K562 (cell line): ENCODE measurements around the gene SMYD2. TPM values are rescaled to one million over a fixed set of nuclear protein-coding genes. Genes with fewer than 3 reads are reported as not detected.

Source experiments
- ATF4 ChIP-seq: fragments of 450-650 bp; formaldehyde crosslinking; IDR thresholded peaks from 2 replicates; pipeline ENCODE4 v1.4.0; 2022; ENCODE audit warnings: mild to moderate bottlenecking, moderate library complexity
- ATF7 ChIP-seq: fragments of 450-650 bp; IDR thresholded peaks from 2 replicates; pipeline ENCODE4 v1.7.1; 2014; ENCODE audit warnings: mild to moderate bottlenecking, moderate library complexity
- CEBPG ChIP-seq, 3 experiments: fragments of 200-800 bp in 1 of 3; sonication (Bioruptor generic) in 1 of 3; sonication (generic) in 1 of 3; formaldehyde crosslinking in 1 of 3; IDR thresholded peaks in 2 of 3; conservative IDR thresholded peaks in 1 of 3; 2 replicates each; pipeline versions ENCODE4 v1.6.1 to v1.8.0; 2016 to 2022; ENCODE audit warnings: missing compliant biosample characterization in 2 of 3, missing genetic modification characterization in 2 of 3, mild to moderate bottlenecking in 1 of 3, missing genetic modification reagents in 1 of 3
- CTBP1 ChIP-seq: fragments of 450-650 bp; IDR thresholded peaks from 2 replicates; pipeline ENCODE4 v1.6.1; 2016; ENCODE audit warnings: borderline replicate concordance
- GABPB2 ChIP-seq: fragments of 250-450 bp; sonication (Bioruptor Pico); conservative IDR thresholded peaks from 2 replicates; pipeline ENCODE4 v1.5.1; 2021; ENCODE audit warnings: mild to moderate bottlenecking
- GMEB1 ChIP-seq: fragments of 250-450 bp; sonication (Bioruptor Pico); IDR thresholded peaks from 2 replicates; pipeline ENCODE4 v1.4.0; 2020; ENCODE audit warnings: mild to moderate bottlenecking
- GTF2B ChIP-seq: IDR thresholded peaks from 2 replicates; pipeline ENCODE4 v1.6.1; 2011; ENCODE audit not compliant: insufficient read length; ENCODE audit errors: extremely low read depth
- HCFC1 ChIP-seq: IDR thresholded peaks from 2 replicates; pipeline ENCODE4 v1.6.1; 2012; ENCODE audit warnings: low read depth, low read length, improper control_type of control experiment
- RCOR1 ChIP-seq, 2 experiments: IDR thresholded peaks; 2 replicates each; pipeline ENCODE4 v1.6.1; 2012; ENCODE audit warnings: low read depth in 2 of 2, low read length in 2 of 2, borderline replicate concordance in 1 of 2, improper control_type of control experiment in 1 of 2
- SMARCA4 ChIP-seq: fragments of 450-650 bp; IDR thresholded peaks from 2 replicates; pipeline ENCODE4 v1.6.1; 2016
- TAF1 ChIP-seq: IDR thresholded peaks from 2 replicates; pipeline ENCODE4 v1.6.1; 2011; ENCODE audit warnings: mild to moderate bottlenecking, low read length, moderate library complexity; ENCODE audit not compliant: insufficient read depth, control insufficient read depth, severe bottlenecking; ENCODE audit errors: extremely low read depth
- TFAP4 ChIP-seq: sonication (generic); formaldehyde crosslinking; IDR thresholded peaks from 2 replicates; pipeline ENCODE4 v1.8.0; 2022; ENCODE audit warnings: missing genetic modification reagents, mild to moderate bottlenecking, moderate library complexity, borderline replicate concordance
- TGIF2 ChIP-seq: sonication (generic); formaldehyde crosslinking; IDR thresholded peaks from 2 replicates; pipeline ENCODE4 v1.8.1; 2022; ENCODE audit warnings: mild to moderate bottlenecking, missing genetic modification reagents, moderate library complexity
- XRCC5 ChIP-seq: fragments of 200-400 bp; formaldehyde crosslinking; IDR thresholded peaks from 2 replicates; pipeline ENCODE4 v1.6.1; 2017; ENCODE audit warnings: low read depth, mild to moderate bottlenecking, low read length
- ZFX ChIP-seq: sonication (generic); formaldehyde crosslinking; IDR thresholded peaks from 2 replicates; pipeline ENCODE4 v1.8.0; 2022; ENCODE audit warnings: mild to moderate bottlenecking, missing genetic modification reagents, moderate library complexity
- ZNF311 ChIP-seq: fragments of 250-450 bp; sonication (Bioruptor Pico); IDR thresholded peaks from 2 replicates; pipeline ENCODE4 v1.4.0; 2020; ENCODE audit warnings: mild to moderate bottlenecking, moderate library complexity
- ZNF639 ChIP-seq, 2 experiments: fragments of 200-800 bp in 1 of 2; sonication (Bioruptor generic) in 1 of 2; sonication (generic) in 1 of 2; formaldehyde crosslinking in 1 of 2; IDR thresholded peaks in 1 of 2; conservative IDR thresholded peaks in 1 of 2; 2 replicates each; pipeline versions ENCODE4 v1.5.0 to v1.6.1; 2016 to 2020; ENCODE audit warnings: missing compliant biosample characterization in 1 of 2, missing genetic modification characterization in 1 of 2, missing genetic modification reagents in 1 of 2
- polyA plus RNA-seq, 8 experiments: library from polyadenylated mRNA; depleted of rRNA in 4 of 8; stranded (reverse) in 5 of 8; unstranded in 3 of 8; fragments of >200 nt; fragmentation: Nextera tagmentation in 2 of 8; fragmentation: Illumina TruSeq in 1 of 8; extraction: Ambion mirVana in 2 of 8; extraction: Trizol in 1 of 8; gene quantifications; 2 replicates each; pipeline versions ENCODE4 v1.2.1 to v1.2.3, GENCODE V29; 2011 to 2014; ENCODE audit warnings: inconsistent platforms in 1 of 8, missing spikeins in 1 of 8
- total RNA-seq, 7 experiments: library from RNA; depleted of rRNA in 6 of 7; stranded (reverse); fragments of >200 nt in 6 of 7; fragmentation: Illumina TruSeq in 2 of 7; extraction: Trizol in 2 of 7; gene quantifications; 2 replicates each; pipeline versions ENCODE4 v1.2.1 to v1.2.3, GENCODE V29; 2011 to 2021; ENCODE audit warnings: low replicate concordance in 1 of 7

SMYD2 gene
- total and polyA plus RNA-seq, 9 of the 15 experiments (the other 6 are each of a cell fraction or from before 2014, with no cell fraction given): 13.8 to 81.3 (median 39.9) TPM

- peak; percentile 64 for TF ChIP-seq ATF4 (CRISPR knock-in tag)
- TF ChIP-seq CTBP1: peak; percentile 45; the same call in 1 of the 2 replicates
- peak; percentile 96 for TF ChIP-seq CEBPG (CRISPR knock-in tag; IDR thresholded peaks at IDR 0.05)
- TF ChIP-seq CEBPG (tag; conservative IDR thresholded peaks at IDR 0.05 in 1 of 2, IDR thresholded peaks at IDR 0.05 in 1 of 2): peak in 1 of 2 experiments; percentile 79
- 0 out of 2 replicates have a peak, but pooled peaks have one; percentile 31 for TF ChIP-seq SMARCA4
- 0 out of 2 replicates have a peak, but pooled peaks have one; percentile 10 for TF ChIP-seq ATF7
- no peak for TF ChIP-seq HCFC1
- no peak for TF ChIP-seq GTF2B
- TF ChIP-seq RCOR1 (IDR thresholded peaks at IDR 0.05; ENCODE audit: borderline replicate concordance in 1 of 2, low read depth in 2 of 2, low read length in 2 of 2): peak in 1 of 2 experiments; percentile 51; a peak in 1 of 4 replicates
- no peak for TF ChIP-seq GMEB1
- peak; percentile 57; the same call in 1 of the 2 replicates for TF ChIP-seq XRCC5
- no peak for TF ChIP-seq GABPB2 (CRISPR knock-in tag)
- TF ChIP-seq TFAP4: peak; percentile 27; the same call in 1 of the 2 replicates
- no peak for TF ChIP-seq ZNF311 (CRISPR knock-in tag)
- no peak for TF ChIP-seq TGIF2 (CRISPR knock-in tag)
- TF ChIP-seq TAF1: no peak
- no peak for TF ChIP-seq ZFX (CRISPR knock-in tag)
- no peak for TF ChIP-seq ZNF639 (CRISPR knock-in tag; conservative IDR thresholded peaks at IDR 0.05 in 1 of 2, IDR thresholded peaks at IDR 0.05 in 1 of 2)
Measured at GRCh38 chr1:214261206-214262123, 19.5 kb upstream of the SMYD2 start (continued).
